Epithelial cell of prostate (primary cell): ENCODE results near the gene STUB1.

Experiments
- DNase-seq: peaks from one replicate; pipeline ENCODE4 v3.0.0-alpha.2; 2011; ENCODE audit warnings: low read depth, low spot score
- H3K27ac ChIP-seq: fragments of 450-650 bp; 2 replicates; pipeline ENCODE4 v1.5.1; 2017; ENCODE audit warnings: mild to moderate bottlenecking

Gene STUB1

GRCh38 chr16:679814-680624, at the start of gene STUB1:
Gene STUB1, plus strand, starts transcription at chr16:680410. Its CDS starts 116 bp downstream, at chr16:680526.
- peak within 1 kb of the TSS; percentile 84 for H3K27ac ChIP-seq
- peak; percentile 20 for DNase-seq

DNA sequence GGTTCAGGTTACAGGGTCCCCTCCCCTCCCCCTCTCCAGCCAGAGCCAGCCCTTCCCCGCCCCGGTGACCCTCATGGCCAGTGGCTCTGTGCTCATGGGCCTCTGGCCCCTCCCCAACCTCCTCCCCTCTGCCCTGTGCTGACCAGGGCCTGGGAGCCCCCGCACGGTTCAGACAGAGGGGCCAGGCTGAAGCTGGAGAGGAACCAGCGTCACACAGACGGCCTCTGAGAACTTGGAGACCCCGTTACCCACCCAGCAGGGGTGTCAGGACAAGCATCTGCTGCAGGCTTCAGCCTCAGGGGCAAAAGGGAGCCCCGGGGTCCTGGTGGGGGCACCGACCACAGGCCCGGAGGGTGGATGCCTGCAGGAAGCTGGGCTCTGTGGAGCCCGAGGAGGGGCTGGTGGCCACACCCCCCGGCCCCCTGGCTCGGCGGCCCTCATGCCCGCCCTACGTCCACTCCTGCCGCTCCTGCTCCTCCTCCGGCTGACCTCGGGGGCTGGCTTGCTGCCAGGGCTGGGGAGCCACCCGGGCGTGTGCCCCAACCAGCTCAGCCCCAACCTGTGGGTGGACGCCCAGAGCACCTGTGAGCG, 49.3 kb upstream of the STUB1 start, which contains the start of gene WFIKKN1:
Gene WFIKKN1 (plus strand): TSS at position 171 of the 591 bp plus-strand sequence. CDS start 269 bp downstream, at position 440.
- no peak within 1 kb of the TSS for H3K27ac ChIP-seq
- DNase-seq: no peak

DNA sequence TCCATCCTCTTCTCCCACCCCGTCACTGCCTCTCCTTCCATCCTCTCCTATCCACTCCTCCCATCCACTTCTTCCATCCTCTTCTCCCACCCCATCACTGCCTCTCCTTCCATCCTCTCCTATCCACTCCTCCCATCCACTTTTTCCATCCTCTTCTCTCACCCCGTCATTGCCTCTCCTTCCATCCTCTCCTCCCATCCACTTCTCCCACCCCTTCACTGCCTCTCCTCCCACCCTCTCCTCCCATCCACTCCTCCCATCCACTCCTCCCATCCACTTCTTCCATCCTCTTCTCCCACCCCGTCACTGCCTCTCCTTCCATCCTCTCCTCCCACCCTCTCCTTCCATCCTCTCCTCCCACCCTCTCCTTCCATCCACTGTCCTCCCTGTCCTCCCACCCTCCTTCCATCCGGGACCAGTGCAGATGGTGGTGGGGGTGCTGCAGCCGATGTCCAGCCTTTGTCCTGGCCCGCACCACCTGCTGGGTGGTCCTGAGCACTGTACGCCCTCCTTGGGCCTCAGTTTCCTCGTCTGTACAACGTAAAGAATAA, 48.3 kb upstream of the STUB1 start:
- DNase-seq: no peak
- H3K27ac ChIP-seq: no peak overlapping the region

DNA sequence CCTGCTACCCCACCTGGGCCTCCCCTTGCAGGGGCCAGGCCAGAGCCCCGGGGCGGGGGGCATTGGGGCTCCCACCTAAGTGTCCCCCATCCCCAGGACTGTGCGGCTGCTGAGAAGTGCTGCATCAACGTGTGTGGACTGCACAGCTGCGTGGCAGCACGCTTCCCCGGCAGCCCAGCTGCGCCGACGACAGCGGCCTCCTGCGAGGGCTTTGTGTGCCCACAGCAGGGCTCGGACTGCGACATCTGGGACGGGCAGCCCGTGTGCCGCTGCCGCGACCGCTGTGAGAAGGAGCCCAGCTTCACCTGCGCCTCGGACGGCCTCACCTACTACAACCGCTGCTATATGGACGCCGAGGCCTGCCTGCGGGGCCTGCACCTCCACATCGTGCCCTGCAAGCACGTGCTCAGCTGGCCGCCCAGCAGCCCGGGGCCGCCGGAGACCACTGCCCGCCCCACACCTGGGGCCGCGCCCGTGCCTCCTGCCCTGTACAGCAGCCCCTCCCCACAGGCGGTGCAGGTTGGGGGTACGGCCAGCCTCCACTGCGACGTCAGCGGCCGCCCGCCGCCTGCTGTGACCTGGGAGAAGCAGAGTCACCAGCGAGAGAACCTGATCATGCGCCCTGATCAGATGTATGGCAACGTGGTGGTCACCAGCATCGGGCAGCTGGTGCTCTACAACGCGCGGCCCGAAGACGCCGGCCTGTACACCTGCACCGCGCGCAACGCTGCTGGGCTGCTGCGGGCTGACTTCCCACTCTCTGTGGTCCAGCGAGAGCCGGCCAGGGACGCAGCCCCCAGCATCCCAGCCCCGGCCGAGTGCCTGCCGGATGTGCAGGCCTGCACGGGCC, 47.5 kb upstream of the STUB1 start:
- H3K27ac ChIP-seq: no peak overlapping the region
- DNase-seq: no peak

DNA sequence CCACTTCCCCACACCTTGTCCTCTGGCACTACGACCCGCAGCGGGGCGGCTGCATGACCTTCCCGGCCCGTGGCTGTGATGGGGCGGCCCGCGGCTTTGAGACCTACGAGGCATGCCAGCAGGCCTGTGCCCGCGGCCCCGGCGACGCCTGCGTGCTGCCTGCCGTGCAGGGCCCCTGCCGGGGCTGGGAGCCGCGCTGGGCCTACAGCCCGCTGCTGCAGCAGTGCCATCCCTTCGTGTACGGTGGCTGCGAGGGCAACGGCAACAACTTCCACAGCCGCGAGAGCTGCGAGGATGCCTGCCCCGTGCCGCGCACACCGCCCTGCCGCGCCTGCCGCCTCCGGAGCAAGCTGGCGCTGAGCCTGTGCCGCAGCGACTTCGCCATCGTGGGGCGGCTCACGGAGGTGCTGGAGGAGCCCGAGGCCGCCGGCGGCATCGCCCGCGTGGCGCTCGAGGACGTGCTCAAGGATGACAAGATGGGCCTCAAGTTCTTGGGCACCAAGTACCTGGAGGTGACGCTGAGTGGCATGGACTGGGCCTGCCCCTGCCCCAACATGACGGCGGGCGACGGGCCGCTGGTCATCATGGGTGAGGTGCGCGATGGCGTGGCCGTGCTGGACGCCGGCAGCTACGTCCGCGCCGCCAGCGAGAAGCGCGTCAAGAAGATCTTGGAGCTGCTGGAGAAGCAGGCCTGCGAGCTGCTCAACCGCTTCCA, 46.7 kb upstream of the STUB1 start:
- DNase-seq: no peak
- H3K27ac ChIP-seq: no peak overlapping the region

- no peak for DNase-seq
- no peak overlapping the region for H3K27ac ChIP-seq
Measured at GRCh38 chr16:634051-634670, 46.0 kb upstream of the STUB1 start.

- H3K27ac ChIP-seq: no peak overlapping the region
- DNase-seq: no peak
Measured at GRCh38 chr16:634996-635395, 45.2 kb upstream of the STUB1 start.

- H3K27ac ChIP-seq: peak overlapping the region; percentile 78
- DNase-seq: no peak
Measured at GRCh38 chr16:635573-636205, 44.5 kb upstream of the STUB1 start.

GRCh38 chr16:636206-637080, 43.8 kb upstream of the STUB1 start, which contains the start of gene METTL26:
Gene METTL26, minus strand, starts transcription at chr16:636305. Its CDS starts 15 bp downstream, at chr16:636290.
- peak; percentile 68 for DNase-seq
- H3K27ac ChIP-seq: peak within 1 kb of the TSS; percentile 78

DNA sequence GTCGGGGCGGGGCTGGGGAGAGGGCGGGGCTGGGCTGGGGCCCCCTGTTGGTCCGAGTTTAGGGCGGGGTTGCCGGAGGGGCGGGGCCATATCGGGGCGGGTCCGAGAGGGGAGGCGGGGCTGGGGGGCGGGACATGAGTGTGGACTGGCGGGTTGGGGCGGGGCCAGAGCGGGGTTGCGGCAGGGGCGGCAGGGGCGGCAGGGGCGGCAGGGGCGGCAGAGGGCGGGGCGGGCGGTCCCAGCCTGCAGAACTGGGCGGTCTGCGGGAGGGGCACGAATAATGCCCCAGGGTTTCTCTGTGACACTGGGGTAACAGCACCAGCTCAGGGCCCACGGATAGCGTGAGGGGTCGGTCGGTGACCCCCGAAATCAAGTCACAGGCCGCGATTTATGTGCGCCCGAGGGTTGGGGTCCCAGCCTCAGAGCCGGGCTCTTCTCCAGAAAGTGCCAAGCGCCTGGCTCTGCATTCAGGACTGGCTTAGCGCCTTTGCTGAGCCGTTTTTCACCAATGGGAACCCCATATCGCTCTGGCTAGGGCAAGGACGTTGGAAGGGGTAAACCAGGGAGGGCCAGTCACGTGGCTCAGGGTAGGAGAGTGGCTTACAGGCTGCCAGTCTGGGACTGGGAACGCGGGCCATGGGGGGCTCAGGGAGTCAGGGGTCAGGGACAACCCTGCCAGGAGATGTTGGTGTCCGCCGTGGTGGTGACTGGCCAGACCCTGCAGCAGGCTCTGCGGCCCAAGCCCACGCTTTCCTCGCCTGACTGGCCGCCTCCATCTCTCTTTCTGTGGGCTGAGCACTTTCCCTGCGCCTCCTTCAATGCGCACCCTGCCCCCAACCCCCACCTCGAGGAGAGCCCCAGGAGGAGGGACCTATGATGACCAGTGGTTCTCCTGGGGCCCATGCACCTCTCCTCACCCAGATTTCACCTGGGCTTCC, 42.9 kb upstream of the STUB1 start:
- peak overlapping the region; percentile 78 for H3K27ac ChIP-seq
- no peak for DNase-seq

DNA sequence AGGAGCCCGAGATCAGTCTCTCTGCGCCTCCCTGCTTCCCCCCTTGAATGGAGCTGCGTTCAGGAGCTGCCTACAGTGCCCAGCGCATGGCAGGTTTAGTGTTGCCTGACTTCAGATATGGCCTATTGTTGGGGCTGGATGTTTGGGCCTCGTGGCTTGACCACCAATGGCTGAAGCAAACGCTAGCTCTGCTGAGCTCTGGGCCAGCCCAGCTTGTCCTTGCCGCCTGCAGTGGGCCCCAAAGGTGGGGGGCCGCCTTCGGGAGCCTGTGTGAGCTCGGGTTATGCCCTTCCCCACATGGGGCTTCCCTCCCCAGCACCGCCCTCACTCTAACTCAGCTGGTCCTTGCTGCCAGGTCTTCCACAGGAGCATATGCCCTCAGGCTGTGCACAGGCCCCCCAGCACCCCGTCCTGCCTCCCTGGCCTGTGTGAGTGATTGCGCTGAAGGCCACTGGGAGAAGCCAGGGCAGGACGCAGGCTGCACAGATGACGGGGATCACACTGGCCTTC, 42.1 kb upstream of the STUB1 start:
- no peak overlapping the region for H3K27ac ChIP-seq
- DNase-seq: no peak

- no peak overlapping the region for H3K27ac ChIP-seq
- DNase-seq: no peak
Measured at GRCh38 chr16:638836-639235, 41.4 kb upstream of the STUB1 start.

DNA sequence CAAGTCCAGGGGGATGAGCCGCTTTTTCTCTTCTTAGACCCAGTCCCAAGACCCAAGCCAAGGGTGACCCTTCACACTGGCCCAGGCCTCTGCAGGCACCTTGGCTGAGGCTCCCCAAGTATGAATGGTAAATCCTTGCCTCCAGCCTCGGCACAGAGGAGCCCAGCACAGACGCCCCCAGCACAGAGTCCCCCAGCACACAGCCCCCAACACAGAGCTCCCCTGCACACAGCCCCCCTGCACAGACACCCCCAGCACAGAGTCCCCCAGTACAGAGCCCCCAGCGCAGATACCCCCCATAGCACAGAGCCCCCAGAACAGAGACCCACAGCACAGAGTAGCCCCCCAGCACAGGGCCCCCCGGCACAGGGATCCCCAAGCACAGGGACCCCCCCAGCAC, 39.6 kb upstream of the STUB1 start:
- H3K27ac ChIP-seq: no peak overlapping the region
- no peak for DNase-seq

GRCh38 chr16:641326-642188, 38.7 kb upstream of the STUB1 start, which contains the start of gene MCRIP2:
Gene MCRIP2, plus strand, starts transcription at chr16:641828. Its CDS starts 164 bp downstream, at chr16:641992.
- no peak for DNase-seq
- H3K27ac ChIP-seq: no peak within 1 kb of the TSS

DNA sequence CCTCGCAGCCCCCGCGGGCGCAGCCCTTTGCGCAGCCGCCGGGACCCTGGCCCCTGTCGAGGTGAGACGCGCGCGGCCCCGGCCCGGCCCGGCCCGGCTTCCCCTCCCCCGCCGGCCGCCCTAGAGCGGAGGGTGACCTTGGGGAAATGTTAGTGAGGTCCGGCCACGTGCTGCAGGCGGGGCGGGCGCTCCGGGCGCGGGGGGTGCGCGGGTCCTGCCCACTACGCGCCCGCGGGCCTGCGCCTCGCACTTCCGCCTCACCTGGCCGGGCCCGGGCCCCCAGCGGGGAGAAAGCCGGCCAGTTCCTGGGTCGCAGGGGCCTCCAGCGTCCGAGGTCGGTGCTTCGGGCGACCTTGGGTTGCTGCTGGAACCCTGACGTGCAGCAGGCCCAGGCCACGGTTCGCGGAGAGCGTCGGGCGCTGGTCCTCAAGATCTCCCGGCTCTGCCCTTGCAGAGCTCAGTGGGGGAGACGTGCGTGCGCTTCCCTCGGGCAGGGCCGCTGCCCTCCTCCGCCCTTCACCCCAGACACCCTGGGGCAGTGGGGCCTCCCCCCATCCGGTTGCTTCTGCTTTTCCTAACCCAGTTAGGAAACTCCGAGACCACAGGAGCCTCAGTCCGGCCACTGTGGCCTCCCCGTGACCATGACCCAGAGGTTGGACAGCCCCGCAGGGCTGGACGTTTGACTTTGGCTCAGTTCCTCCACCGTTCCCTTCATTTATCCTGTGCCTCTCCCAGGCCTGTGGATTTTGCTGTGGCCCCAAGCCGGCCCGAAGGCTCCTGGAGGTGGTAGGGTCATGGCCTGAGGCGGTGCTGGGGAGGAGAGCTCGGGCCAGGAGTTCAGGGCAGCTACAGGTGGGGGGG, 37.8 kb upstream of the STUB1 start:
- no peak overlapping the region for H3K27ac ChIP-seq
- no peak for DNase-seq
